A549 (cell line): ENCODE measurements around the gene THEMIS.

Source experiments
- CEBPB ChIP-seq, 2 experiments: fragments of >200 bp in 1 of 2; sonication (Bioruptor Twin) in 1 of 2; formaldehyde crosslinking in 1 of 2; IDR thresholded peaks; 2 replicates each; pipeline ENCODE4 v1.6.1; 2012 to 2016
- CTCF ChIP-seq: fragments of >200 bp; sonication (Bioruptor Twin); formaldehyde crosslinking; IDR thresholded peaks from 3 replicates; pipeline ENCODE4 v1.5.1; 2016
- GATA3 ChIP-seq: IDR thresholded peaks from 2 replicates; pipeline ENCODE4 v1.6.1; 2012; ENCODE audit warnings: borderline replicate concordance
- HDAC2 ChIP-seq: fragments of 200-600 bp; sonication (generic); IDR thresholded peaks from 2 replicates; pipeline ENCODE4 v1.6.1; 2016
- MAX ChIP-seq: IDR thresholded peaks from 2 replicates; pipeline ENCODE4 v1.6.1; 2012
- MYC ChIP-seq: IDR thresholded peaks from 2 replicates; pipeline ENCODE4 v1.6.1; 2012; ENCODE audit warnings: mild to moderate bottlenecking, inconsistent platforms, low read length, improper control_type of control experiment, borderline replicate concordance
- POLR2A ChIP-seq: IDR thresholded peaks from 2 replicates; pipeline ENCODE4 v1.6.1; 2012; ENCODE audit warnings: mild to moderate bottlenecking, low read length
- POLR2AphosphoS2 ChIP-seq: conservative IDR thresholded peaks from 2 replicates; pipeline ENCODE4 v1.6.1; 2012; ENCODE audit warnings: low read length, improper control_type of control experiment, inconsistent platforms
- RAD21 ChIP-seq, 2 experiments: fragments of >200 bp in 1 of 2; sonication (Bioruptor Twin) in 1 of 2; formaldehyde crosslinking in 1 of 2; IDR thresholded peaks in 1 of 2; conservative IDR thresholded peaks in 1 of 2; 2 replicates in 1 of 2; 3 replicates in 1 of 2; pipeline ENCODE4 v1.6.1; 2012 to 2018; ENCODE audit warnings: inconsistent platforms in 1 of 2
- RCOR1 ChIP-seq: fragments of 150-350 bp; IDR thresholded peaks from 2 replicates; pipeline ENCODE4 v1.6.1; 2014; ENCODE audit warnings: antibody characterized with exemption, low read length, low read depth
- SMC3 ChIP-seq: fragments of >200 bp; sonication (Bioruptor Twin); formaldehyde crosslinking; IDR thresholded peaks from 3 replicates; pipeline ENCODE4 v1.6.1; 2018; ENCODE audit warnings: inconsistent platforms
- USF2 ChIP-seq: fragments of 450-650 bp; IDR thresholded peaks from 2 replicates; pipeline ENCODE4 v1.6.1; 2014; ENCODE audit warnings: antibody characterized with exemption

- no peak for TF ChIP-seq CTCF
- no peak for TF ChIP-seq POLR2A
- no peak for TF ChIP-seq SMC3
- no peak for TF ChIP-seq POLR2AphosphoS2
- TF ChIP-seq HDAC2: no peak
- no peak for TF ChIP-seq CEBPB (IDR thresholded peaks at IDR 0.05)
- TF ChIP-seq USF2: no peak
- no peak for TF ChIP-seq RAD21 (conservative IDR thresholded peaks at IDR 0.05 in 1 of 2, IDR thresholded peaks at IDR 0.05 in 1 of 2)
- no peak for TF ChIP-seq RCOR1
- no peak for TF ChIP-seq MAX
- no peak for TF ChIP-seq GATA3
- no peak for TF ChIP-seq MYC
Measured at GRCh38 chr6:127941228-127941627, 40.4 kb upstream of the THEMIS start.
